HepG2 (cell line): ENCODE results near the gene BTK. TPM values are rescaled to one million over a fixed set of nuclear protein-coding genes. Genes with fewer than 3 reads are reported as not detected.
A peak's percentile ranks its signal among the peaks of the same experiment; 100 is the strongest.

Source experiments
- AKAP8 ChIP-seq: sonication (generic); formaldehyde crosslinking; IDR thresholded peaks from 2 replicates; pipeline ENCODE4 v1.5.1; 2020; ENCODE audit warnings: mild to moderate bottlenecking, missing genetic modification reagents
- CBFB ChIP-seq: sonication (generic); formaldehyde crosslinking; IDR thresholded peaks from 2 replicates; pipeline ENCODE4 v1.4.0; 2020; ENCODE audit warnings: missing genetic modification reagents
- DMAP1 ChIP-seq: IDR thresholded peaks from 2 replicates; pipeline ENCODE4 v1.6.1; 2016
- EED ChIP-seq: sonication (generic); formaldehyde crosslinking; IDR thresholded peaks from 2 replicates; pipeline ENCODE4 v1.5.0; 2020; ENCODE audit warnings: mild to moderate bottlenecking, missing genetic modification reagents
- FOSL2 ChIP-seq: sonication (generic); formaldehyde crosslinking; IDR thresholded peaks from 2 replicates; pipeline ENCODE4 v1.4.0; 2020; ENCODE audit warnings: missing genetic modification reagents
- HNRNPUL1 ChIP-seq: fragments of 200-400 bp; formaldehyde crosslinking; IDR thresholded peaks from 2 replicates; pipeline ENCODE4 v1.6.1; 2017; ENCODE audit warnings: low read depth, mild to moderate bottlenecking, low read length, moderate library complexity
- HOXA3 ChIP-seq: sonication (generic); formaldehyde crosslinking; IDR thresholded peaks from 2 replicates; pipeline ENCODE4 v1.5.0; 2020; ENCODE audit warnings: missing genetic modification reagents
- KAT8 ChIP-seq: IDR thresholded peaks from 2 replicates; pipeline ENCODE4 v1.6.1; 2016; ENCODE audit warnings: missing genetic modification reagents, missing compliant biosample characterization
- KMT2A ChIP-seq: sonication (generic); formaldehyde crosslinking; IDR thresholded peaks from 2 replicates; pipeline ENCODE4 v1.4.0; 2020; ENCODE audit warnings: missing genetic modification reagents
- LCORL ChIP-seq, 2 experiments: fragments of 450-650 bp in 1 of 2; sonication (generic) in 1 of 2; formaldehyde crosslinking in 1 of 2; IDR thresholded peaks; 2 replicates each; pipeline versions ENCODE4 v1.5.0 to v1.6.1; 2017 to 2020; ENCODE audit warnings: antibody characterized with exemption in 1 of 2, missing genetic modification reagents in 1 of 2
- NFKBIZ ChIP-seq: IDR thresholded peaks from 2 replicates; pipeline ENCODE4 v1.6.1; 2018; ENCODE audit warnings: missing genetic modification reagents, missing compliant biosample characterization
- POLR2G ChIP-seq: fragments of 200-400 bp; formaldehyde crosslinking; IDR thresholded peaks from 2 replicates; pipeline ENCODE4 v1.6.1; 2018; ENCODE audit warnings: mild to moderate bottlenecking, low read depth, low read length, moderate library complexity
- SALL1 ChIP-seq: sonication (generic); formaldehyde crosslinking; IDR thresholded peaks from 2 replicates; pipeline ENCODE4 v1.8.0; 2022; ENCODE audit warnings: mild to moderate bottlenecking, missing genetic modification reagents
- XRCC5 ChIP-seq: fragments of 200-400 bp; formaldehyde crosslinking; optimal IDR thresholded peaks from 2 replicates; pipeline ENCODE3; 2017; ENCODE audit warnings: mild to moderate bottlenecking, low read length
- ZNF501 ChIP-seq: sonication (generic); formaldehyde crosslinking; IDR thresholded peaks from 2 replicates; pipeline ENCODE4 v1.5.1; 2020; ENCODE audit warnings: mild to moderate bottlenecking, moderate library complexity, missing genetic modification reagents
- ZNF563 ChIP-seq: sonication (generic); formaldehyde crosslinking; IDR thresholded peaks from 2 replicates; pipeline ENCODE4 v1.8.0; 2022; ENCODE audit warnings: mild to moderate bottlenecking, moderate library complexity, missing genetic modification reagents
- ZNF766 ChIP-seq: sonication (generic); formaldehyde crosslinking; IDR thresholded peaks from 2 replicates; pipeline ENCODE4 v1.5.0; 2020; ENCODE audit warnings: missing genetic modification reagents, borderline replicate concordance
- ZNF782 ChIP-seq: sonication (generic); formaldehyde crosslinking; IDR thresholded peaks from 2 replicates; pipeline ENCODE4 v1.4.0; 2020; ENCODE audit warnings: missing genetic modification reagents, mild to moderate bottlenecking, borderline replicate concordance
- polyA plus RNA-seq, 8 experiments: library from polyadenylated mRNA; depleted of rRNA in 3 of 8; stranded (reverse) in 7 of 8; unstranded in 1 of 8; fragments of >200 nt; fragmentation: Illumina TruSeq in 4 of 8; extraction: Trizol in 4 of 8; gene quantifications; 2 replicates each; pipeline versions ENCODE4 v1.2.1 to v1.2.3, GENCODE V29; 2011 to 2016; ENCODE audit warnings: low read depth in 4 of 8, missing spikeins in 1 of 8, mixed read lengths in 1 of 8; ENCODE audit not compliant: insufficient read depth in 1 of 8
- total RNA-seq, 5 experiments: library from RNA; depleted of rRNA; stranded (reverse); fragments of >200 nt; fragmentation: Illumina TruSeq; extraction: Trizol; gene quantifications; 2 replicates each; pipeline ENCODE4 v1.2.3, GENCODE V29; 2016; ENCODE audit warnings: low read depth in 1 of 5
- TF ChIP-seq, protein P1 (sequence below): sonication (generic); formaldehyde crosslinking; IDR thresholded peaks from 2 replicates; pipeline ENCODE4 v1.4.0; 2020; ENCODE audit warnings: missing genetic modification reagents
- TF ChIP-seq, protein P2 (sequence below): IDR thresholded peaks from 2 replicates; pipeline ENCODE4 v1.6.1; 2012; ENCODE audit warnings: inconsistent platforms
- TF ChIP-seq, protein P3 (sequence below): sonication (generic); formaldehyde crosslinking; IDR thresholded peaks from 2 replicates; pipeline ENCODE4 v1.4.0; 2020; ENCODE audit warnings: missing genetic modification reagents

BTK gene
- total and polyA plus RNA-seq, 2 of the 13 experiments (the other 11 are each of a cell fraction or from before 2014, with no cell fraction given) = not detected

DNA sequence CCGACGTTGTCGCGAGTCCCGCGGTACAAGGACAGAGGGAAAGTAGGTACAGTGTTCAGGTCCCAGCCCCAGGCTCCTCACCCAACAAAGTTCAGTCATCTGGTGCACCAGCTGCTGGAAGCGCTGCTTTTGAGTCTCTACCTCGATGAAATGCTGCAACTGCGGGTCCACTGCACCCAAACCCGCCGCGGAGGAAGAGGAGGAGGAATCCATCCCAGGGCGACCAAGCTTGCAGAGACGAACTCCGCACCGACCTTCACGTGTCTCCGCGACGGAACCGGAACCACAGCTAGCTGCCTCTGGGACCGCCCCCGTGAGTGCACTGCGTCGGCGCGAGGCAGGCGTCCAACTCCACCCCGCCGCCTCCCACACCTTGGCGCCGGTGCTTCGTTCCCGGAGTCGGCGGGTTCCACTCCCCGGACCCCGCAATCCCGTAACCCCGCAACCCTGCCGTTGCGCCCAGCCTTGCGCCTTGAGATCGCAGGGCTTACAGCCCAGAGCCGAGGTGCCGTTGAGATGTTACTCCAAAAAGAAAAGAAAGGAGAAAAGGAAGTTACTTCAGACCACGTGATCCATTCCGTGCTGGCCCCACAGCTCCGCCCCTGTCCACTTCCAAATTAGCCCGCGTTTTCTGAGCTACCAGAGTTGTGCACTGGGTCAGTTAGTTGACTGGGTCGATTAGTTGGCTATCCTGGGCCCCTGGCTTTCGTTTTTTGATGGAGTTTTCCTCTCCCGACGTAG is 37.4 kb downstream of the BTK start, which contains the start of gene TIMM8A (continued):
- TF ChIP-seq CBFB (CRISPR knock-in tag) = 0 out of 2 replicates have a peak, but pooled peaks have one; percentile 38
- peak; percentile 61 for TF ChIP-seq KAT8
- TF ChIP-seq LCORL (IDR thresholded peaks at IDR 0.05) = no peak
- 0 out of 2 replicates have a peak, but pooled peaks have one; percentile 16 for TF ChIP-seq LCORL (CRISPR knock-in tag; IDR thresholded peaks at IDR 0.05)
- TF ChIP-seq XRCC5 = no peak
- TF ChIP-seq, protein P1, sequence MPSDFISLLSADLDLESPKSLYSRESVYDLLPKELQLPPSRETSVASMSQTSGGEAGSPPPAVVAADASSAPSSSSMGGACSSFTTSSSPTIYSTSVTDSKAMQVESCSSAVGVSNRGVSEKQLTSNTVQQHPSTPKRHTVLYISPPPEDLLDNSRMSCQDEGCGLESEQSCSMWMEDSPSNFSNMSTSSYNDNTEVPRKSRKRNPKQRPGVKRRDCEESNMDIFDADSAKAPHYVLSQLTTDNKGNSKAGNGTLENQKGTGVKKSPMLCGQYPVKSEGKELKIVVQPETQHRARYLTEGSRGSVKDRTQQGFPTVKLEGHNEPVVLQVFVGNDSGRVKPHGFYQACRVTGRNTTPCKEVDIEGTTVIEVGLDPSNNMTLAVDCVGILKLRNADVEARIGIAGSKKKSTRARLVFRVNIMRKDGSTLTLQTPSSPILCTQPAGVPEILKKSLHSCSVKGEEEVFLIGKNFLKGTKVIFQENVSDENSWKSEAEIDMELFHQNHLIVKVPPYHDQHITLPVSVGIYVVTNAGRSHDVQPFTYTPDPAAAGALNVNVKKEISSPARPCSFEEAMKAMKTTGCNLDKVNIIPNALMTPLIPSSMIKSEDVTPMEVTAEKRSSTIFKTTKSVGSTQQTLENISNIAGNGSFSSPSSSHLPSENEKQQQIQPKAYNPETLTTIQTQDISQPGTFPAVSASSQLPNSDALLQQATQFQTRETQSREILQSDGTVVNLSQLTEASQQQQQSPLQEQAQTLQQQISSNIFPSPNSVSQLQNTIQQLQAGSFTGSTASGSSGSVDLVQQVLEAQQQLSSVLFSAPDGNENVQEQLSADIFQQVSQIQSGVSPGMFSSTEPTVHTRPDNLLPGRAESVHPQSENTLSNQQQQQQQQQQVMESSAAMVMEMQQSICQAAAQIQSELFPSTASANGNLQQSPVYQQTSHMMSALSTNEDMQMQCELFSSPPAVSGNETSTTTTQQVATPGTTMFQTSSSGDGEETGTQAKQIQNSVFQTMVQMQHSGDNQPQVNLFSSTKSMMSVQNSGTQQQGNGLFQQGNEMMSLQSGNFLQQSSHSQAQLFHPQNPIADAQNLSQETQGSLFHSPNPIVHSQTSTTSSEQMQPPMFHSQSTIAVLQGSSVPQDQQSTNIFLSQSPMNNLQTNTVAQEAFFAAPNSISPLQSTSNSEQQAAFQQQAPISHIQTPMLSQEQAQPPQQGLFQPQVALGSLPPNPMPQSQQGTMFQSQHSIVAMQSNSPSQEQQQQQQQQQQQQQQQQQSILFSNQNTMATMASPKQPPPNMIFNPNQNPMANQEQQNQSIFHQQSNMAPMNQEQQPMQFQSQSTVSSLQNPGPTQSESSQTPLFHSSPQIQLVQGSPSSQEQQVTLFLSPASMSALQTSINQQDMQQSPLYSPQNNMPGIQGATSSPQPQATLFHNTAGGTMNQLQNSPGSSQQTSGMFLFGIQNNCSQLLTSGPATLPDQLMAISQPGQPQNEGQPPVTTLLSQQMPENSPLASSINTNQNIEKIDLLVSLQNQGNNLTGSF = no peak
- no peak for TF ChIP-seq NFKBIZ
- TF ChIP-seq SALL1 (CRISPR knock-in tag) = peak; percentile 39
- peak; percentile 78 for TF ChIP-seq POLR2G
- peak; percentile 49 for TF ChIP-seq HOXA3
- TF ChIP-seq, protein P2, sequence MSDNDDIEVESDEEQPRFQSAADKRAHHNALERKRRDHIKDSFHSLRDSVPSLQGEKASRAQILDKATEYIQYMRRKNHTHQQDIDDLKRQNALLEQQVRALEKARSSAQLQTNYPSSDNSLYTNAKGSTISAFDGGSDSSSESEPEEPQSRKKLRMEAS = peak; percentile 86
- peak; percentile 67; the same call in 1 of the 2 replicates for TF ChIP-seq DMAP1
- TF ChIP-seq, protein P3, sequence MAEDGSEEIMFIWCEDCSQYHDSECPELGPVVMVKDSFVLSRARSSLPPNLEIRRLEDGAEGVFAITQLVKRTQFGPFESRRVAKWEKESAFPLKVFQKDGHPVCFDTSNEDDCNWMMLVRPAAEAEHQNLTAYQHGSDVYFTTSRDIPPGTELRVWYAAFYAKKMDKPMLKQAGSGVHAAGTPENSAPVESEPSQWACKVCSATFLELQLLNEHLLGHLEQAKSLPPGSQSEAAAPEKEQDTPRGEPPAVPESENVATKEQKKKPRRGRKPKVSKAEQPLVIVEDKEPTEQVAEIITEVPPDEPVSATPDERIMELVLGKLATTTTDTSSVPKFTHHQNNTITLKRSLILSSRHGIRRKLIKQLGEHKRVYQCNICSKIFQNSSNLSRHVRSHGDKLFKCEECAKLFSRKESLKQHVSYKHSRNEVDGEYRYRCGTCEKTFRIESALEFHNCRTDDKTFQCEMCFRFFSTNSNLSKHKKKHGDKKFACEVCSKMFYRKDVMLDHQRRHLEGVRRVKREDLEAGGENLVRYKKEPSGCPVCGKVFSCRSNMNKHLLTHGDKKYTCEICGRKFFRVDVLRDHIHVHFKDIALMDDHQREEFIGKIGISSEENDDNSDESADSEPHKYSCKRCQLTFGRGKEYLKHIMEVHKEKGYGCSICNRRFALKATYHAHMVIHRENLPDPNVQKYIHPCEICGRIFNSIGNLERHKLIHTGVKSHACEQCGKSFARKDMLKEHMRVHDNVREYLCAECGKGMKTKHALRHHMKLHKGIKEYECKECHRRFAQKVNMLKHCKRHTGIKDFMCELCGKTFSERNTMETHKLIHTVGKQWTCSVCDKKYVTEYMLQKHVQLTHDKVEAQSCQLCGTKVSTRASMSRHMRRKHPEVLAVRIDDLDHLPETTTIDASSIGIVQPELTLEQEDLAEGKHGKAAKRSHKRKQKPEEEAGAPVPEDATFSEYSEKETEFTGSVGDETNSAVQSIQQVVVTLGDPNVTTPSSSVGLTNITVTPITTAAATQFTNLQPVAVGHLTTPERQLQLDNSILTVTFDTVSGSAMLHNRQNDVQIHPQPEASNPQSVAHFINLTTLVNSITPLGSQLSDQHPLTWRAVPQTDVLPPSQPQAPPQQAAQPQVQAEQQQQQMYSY (CRISPR knock-in tag) = peak; percentile 42
- no peak for TF ChIP-seq ZNF766
- no peak for TF ChIP-seq HNRNPUL1
- no peak for TF ChIP-seq AKAP8 (CRISPR knock-in tag)
- TF ChIP-seq KMT2A (CRISPR knock-in tag) = peak; percentile 67; the same call in 1 of the 2 replicates
- TF ChIP-seq ZNF782 (CRISPR knock-in tag) = no peak
- TF ChIP-seq FOSL2 (CRISPR knock-in tag) = peak; percentile 4; the same call in 1 of the 2 replicates
- 0 out of 2 replicates have a peak, but pooled peaks have one; percentile 12 for TF ChIP-seq ZNF501 (CRISPR knock-in tag)
- no peak for TF ChIP-seq EED
- 0 out of 2 replicates have a peak, but pooled peaks have one; percentile 31 for TF ChIP-seq ZNF563 (CRISPR knock-in tag)
